ENCODE data around the gene TULP4. TPM values are rescaled to one million over a fixed set of nuclear protein-coding genes. Genes with fewer than 3 reads are reported as not detected.

TULP4 gene
- total and polyA plus RNA-seq, 7 donors = 2.4 to 142 (median 98.7) TPM

DNA sequence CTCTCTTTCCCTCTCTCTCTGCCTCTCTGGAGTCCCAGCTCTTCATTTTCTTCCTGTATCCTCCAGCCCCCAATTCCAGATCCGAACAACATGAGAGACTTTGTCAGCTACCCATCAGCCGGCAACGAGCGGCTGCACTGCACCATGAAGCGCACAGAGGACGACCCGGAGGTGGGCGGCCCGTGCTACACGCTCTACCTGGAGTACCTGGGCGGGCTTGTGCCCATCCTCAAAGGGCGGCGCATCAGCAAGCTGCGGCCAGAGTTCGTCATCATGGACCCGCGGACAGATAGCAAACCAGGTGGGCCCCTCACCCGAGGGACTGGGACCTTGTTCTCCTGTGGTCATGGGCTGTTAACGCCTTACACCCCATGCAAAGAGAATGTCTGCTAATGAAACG is 168.7 kb downstream of the TULP4 start:
- Histone ChIP-seq H3K36me3 (peaks cover 11 to 40% (median 19%) of the 10 kb centered on the region in 4 donors), H3K27ac (no peak overlapping the region), H3K4me1 (no peaks in the 10 kb centered on the region), H3K9me3 (no peaks in the 10 kb centered on the region), H3K27me3 (no peaks in the 10 kb centered on the region), H3K4me3 (no peak overlapping the region)
- WGBS, 2 donors = 95 to 97% methylated on average over 20 of the region's 20 CpGs
- TF ChIP-seq EP300 (IDR thresholded peaks at IDR 0.05) (no peak), POLR2A (IDR thresholded peaks at IDR 0.05) (no peak), CTCF (IDR thresholded peaks at IDR 0.05) (no peak), POLR2AphosphoS5 (IDR thresholded peaks at IDR 0.05) (no peak)
- no peak for DNase-seq
- intact Hi-C loops (cut with DNase I) = no loop called here

DNA sequence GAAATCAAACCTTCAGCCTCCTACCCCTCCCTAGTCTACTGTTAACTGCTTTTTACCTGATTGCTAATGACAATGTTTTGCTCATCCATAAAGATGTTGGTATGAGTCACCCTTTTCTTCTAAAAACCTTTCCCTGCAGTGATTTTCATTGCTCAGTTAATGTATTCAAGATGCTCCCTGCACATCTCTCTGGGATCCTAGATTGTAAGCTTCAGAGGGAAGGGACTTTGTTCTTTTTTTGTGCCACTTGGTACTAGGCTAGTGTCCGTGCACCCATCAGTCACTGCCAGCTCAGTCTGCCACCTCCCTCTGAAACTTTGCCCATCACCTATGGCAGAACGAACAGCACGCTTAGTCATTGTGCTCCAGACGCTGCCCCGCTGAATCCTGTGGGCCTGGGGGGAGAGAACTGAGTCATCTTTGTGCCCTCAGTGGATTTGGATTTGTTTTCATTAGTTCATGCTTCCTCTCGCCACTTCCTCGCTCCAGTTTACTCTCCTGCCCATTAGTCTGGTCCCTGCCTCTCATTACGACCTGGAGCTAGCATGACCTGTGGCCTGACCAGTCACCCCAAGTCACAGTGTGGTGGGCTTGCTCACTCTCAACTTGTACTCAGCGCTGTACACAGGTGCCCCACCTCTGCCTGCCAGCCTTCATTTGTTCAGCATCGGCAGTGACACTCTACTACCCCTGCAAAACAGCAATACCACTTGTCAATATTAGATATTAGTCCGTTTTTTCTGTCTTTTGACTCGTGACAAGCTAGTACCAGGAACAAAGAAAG is 169.6 kb downstream of the TULP4 start:
- DNase-seq = no peak
- 89 to 92% methylated on average over 12 of the region's 12 CpGs for WGBS, 2 donors
- no peaks in the 10 kb centered on the region for H3K9me3 ChIP-seq
- no peaks in the 10 kb centered on the region for H3K4me1 ChIP-seq
- H3K27me3 ChIP-seq = no peaks in the 10 kb centered on the region
- H3K27ac ChIP-seq = no peak overlapping the region
- TF ChIP-seq POLR2AphosphoS5 (IDR thresholded peaks at IDR 0.05) (no peak), EP300 (IDR thresholded peaks at IDR 0.05) (no peak), POLR2A (IDR thresholded peaks at IDR 0.05) (no peak)
- H3K36me3 ChIP-seq = peaks cover 11 to 40% (median 19%) of the 10 kb centered on the region in 4 donors
- no peak overlapping the region for H3K4me3 ChIP-seq
- intact Hi-C loops (cut with DNase I) = no loop called here

GRCh38 chr6:158485431-158485830 is 173.2 kb downstream of the TULP4 start:
- Histone ChIP-seq H3K4me3 (no peak overlapping the region), H3K9me3 (no peaks in the 10 kb centered on the region), H3K27ac (no peak overlapping the region), H3K36me3 (peaks cover 7 to 31% (median 10%) of the 10 kb centered on the region in 4 donors), H3K4me1 (peaks cover 0 to 3% (median 0%) of the 10 kb centered on the region in 4 donors), H3K27me3 (no peaks in the 10 kb centered on the region)
- WGBS, 2 donors = 98 to 99% methylated on average over 2 of the region's 2 CpGs
- DNase-seq = no peak
- intact Hi-C loops (cut with DNase I) = no loop called here
- TF ChIP-seq POLR2A (IDR thresholded peaks at IDR 0.05) (no peak), CTCF (IDR thresholded peaks at IDR 0.05) (no peak), EP300 (IDR thresholded peaks at IDR 0.05) (no peak), POLR2AphosphoS5 (IDR thresholded peaks at IDR 0.05) (no peak)

- peaks cover 0 to 3% (median 0%) of the 10 kb centered on the region in 4 donors for H3K4me1 ChIP-seq
- WGBS, 2 donors = 95 to 97% methylated on average over 5 of the region's 5 CpGs
Measured at GRCh38 chr6:158487495-158487894, 175.2 kb downstream of the TULP4 start.

More at GRCh38 chr6:158487495-158487894, 175.2 kb downstream of the TULP4 start:
- no peak for DNase-seq
- no peak overlapping the region for H3K4me3 ChIP-seq
- intact Hi-C loops (cut with DNase I) = no loop called here
- no peak overlapping the region for H3K27ac ChIP-seq
- H3K27me3 ChIP-seq = no peaks in the 10 kb centered on the region
- no peaks in the 10 kb centered on the region for H3K9me3 ChIP-seq
- no peak for TF ChIP-seq CTCF (IDR thresholded peaks at IDR 0.05)
- no peak for TF ChIP-seq POLR2AphosphoS5 (IDR thresholded peaks at IDR 0.05)
- TF ChIP-seq POLR2A (IDR thresholded peaks at IDR 0.05) = no peak
- no peak for TF ChIP-seq EP300 (IDR thresholded peaks at IDR 0.05)
- H3K36me3 ChIP-seq = peaks cover 0 to 10% (median 0%) of the 10 kb centered on the region in 4 donors

Measured in sigmoid colon (tissue), 7 donors.